ENCODE results near the gene PRUNE2.

- TF ChIP-seq POLR2AphosphoS5 (IDR thresholded peaks at IDR 0.05) = no peak
- no peak for TF ChIP-seq CTCF (IDR thresholded peaks at IDR 0.05)
- TF ChIP-seq POLR2A (IDR thresholded peaks at IDR 0.05) = no peak
Measured at GRCh38 chr9:76887951-76888350, 18.0 kb downstream of the PRUNE2 start.

All from transverse colon (tissue), 4 donors.